Stimulated activated CD8-positive, alpha-beta memory T cell treated with anti-CD3 and anti-CD28 coated beads, Interleukin-2, amount 100 ng/mL, for 1 hour (primary cell): ENCODE results near the gene SRGAP3.

ENCODE experiments used
- DNase-seq, 2 donors: peaks; one replicate each; pipeline ENCODE4 v3.0.0-alpha.2; 2020; ENCODE audit warnings: low read depth in 2 of 2

Gene SRGAP3

GRCh38 chr3:9173445-9173844, 76.0 kb downstream of the SRGAP3 start:
- DNase-seq, result no peak

- no peak for DNase-seq
Observed at GRCh38 chr3:9172851-9173321, 76.6 kb downstream of the SRGAP3 start.

GRCh38 chr3:9170851-9171160, 78.6 kb downstream of the SRGAP3 start:
- no peak for DNase-seq

GRCh38 chr3:9169956-9170850, 79.2 kb downstream of the SRGAP3 start:
- DNase-seq, result no peak

- DNase-seq, result no peak
Observed at GRCh38 chr3:9169326-9169725, 80.1 kb downstream of the SRGAP3 start.

GRCh38 chr3:9168241-9168741, 81.2 kb downstream of the SRGAP3 start:
- DNase-seq, result no peak

GRCh38 chr3:9167222-9167621, 82.2 kb downstream of the SRGAP3 start:
- no peak for DNase-seq

GRCh38 chr3:9165421-9165820, 84.0 kb downstream of the SRGAP3 start:
- no peak for DNase-seq

- no peak for DNase-seq
Observed at GRCh38 chr3:9163289-9163688, 86.2 kb downstream of the SRGAP3 start.

- DNase-seq, result no peak
Observed at GRCh38 chr3:9161811-9162210, 87.6 kb downstream of the SRGAP3 start.

GRCh38 chr3:9161298-9161697, 88.1 kb downstream of the SRGAP3 start:
- DNase-seq, result no peak

GRCh38 chr3:9158865-9159630, 90.4 kb downstream of the SRGAP3 start:
- DNase-seq, result no peak

- no peak for DNase-seq
Observed at GRCh38 chr3:9157651-9158362, 91.6 kb downstream of the SRGAP3 start.

GRCh38 chr3:9156604-9157003, 92.8 kb downstream of the SRGAP3 start:
- DNase-seq, result no peak

GRCh38 chr3:9155028-9155427, 94.4 kb downstream of the SRGAP3 start:
- DNase-seq, result no peak

GRCh38 chr3:9153904-9154619, 95.4 kb downstream of the SRGAP3 start:
- DNase-seq, result no peak

GRCh38 chr3:9151240-9151639, 98.2 kb downstream of the SRGAP3 start:
- no peak for DNase-seq

- no peak for DNase-seq
Observed at GRCh38 chr3:9149566-9149965, 99.9 kb downstream of the SRGAP3 start.

GRCh38 chr3:9147896-9148266, 101.6 kb downstream of the SRGAP3 start:
- DNase-seq, result no peak

GRCh38 chr3:9147215-9147895, 102.1 kb downstream of the SRGAP3 start:
- no peak for DNase-seq
